Testis (tissue), 2 donors: ENCODE data around the gene CEMIP.

Source experiments
- POLR2A ChIP-seq: fragments of 450-650 bp; IDR thresholded peaks from one replicate; pipeline ENCODE4 v1.6.1; 2017; ENCODE audit warnings: antibody characterized with exemption, mild to moderate bottlenecking, moderate library complexity
- TF ChIP-seq, protein P1 (sequence below), 3 experiments: fragments of 450-650 bp in 2 of 3; fragments of 200-600 bp in 1 of 3; sonication (generic) in 1 of 3; IDR thresholded peaks; one replicate each; pipeline ENCODE4 v1.5.1; 2016 to 2019; ENCODE audit warnings: antibody characterized with exemption in 3 of 3, mild to moderate bottlenecking in 2 of 3, moderate library complexity in 1 of 3

DNA sequence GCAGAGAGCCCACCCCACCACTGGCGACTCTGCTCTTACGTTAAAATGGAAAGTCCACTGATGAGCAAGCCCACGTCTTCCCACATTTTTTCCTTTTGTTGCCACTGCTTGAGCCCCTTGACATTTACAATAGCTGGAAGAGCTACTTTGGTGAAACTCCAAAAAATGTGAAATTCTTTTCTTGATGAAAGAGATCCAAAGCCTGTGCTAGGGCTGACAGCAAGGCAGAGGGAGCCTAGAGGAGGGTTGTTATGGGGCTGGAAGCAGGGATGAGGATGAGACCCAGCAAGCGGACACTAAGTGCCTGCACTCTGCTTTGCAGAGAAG lies 97.1 kb downstream of the CEMIP start:
- TF ChIP-seq, protein P1, sequence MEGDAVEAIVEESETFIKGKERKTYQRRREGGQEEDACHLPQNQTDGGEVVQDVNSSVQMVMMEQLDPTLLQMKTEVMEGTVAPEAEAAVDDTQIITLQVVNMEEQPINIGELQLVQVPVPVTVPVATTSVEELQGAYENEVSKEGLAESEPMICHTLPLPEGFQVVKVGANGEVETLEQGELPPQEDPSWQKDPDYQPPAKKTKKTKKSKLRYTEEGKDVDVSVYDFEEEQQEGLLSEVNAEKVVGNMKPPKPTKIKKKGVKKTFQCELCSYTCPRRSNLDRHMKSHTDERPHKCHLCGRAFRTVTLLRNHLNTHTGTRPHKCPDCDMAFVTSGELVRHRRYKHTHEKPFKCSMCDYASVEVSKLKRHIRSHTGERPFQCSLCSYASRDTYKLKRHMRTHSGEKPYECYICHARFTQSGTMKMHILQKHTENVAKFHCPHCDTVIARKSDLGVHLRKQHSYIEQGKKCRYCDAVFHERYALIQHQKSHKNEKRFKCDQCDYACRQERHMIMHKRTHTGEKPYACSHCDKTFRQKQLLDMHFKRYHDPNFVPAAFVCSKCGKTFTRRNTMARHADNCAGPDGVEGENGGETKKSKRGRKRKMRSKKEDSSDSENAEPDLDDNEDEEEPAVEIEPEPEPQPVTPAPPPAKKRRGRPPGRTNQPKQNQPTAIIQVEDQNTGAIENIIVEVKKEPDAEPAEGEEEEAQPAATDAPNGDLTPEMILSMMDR (IDR thresholded peaks at IDR 0.05), result no peak
- no peak for TF ChIP-seq POLR2A
